Ammon's horn (tissue), 1 donor: ENCODE data around the gene SLC18A3.

Experiments
- DNase-seq: peaks from one replicate; pipeline ENCODE4 v3.0.0-alpha.2; 2016; ENCODE audit warnings: low spot score

Gene SLC18A3

DNA sequence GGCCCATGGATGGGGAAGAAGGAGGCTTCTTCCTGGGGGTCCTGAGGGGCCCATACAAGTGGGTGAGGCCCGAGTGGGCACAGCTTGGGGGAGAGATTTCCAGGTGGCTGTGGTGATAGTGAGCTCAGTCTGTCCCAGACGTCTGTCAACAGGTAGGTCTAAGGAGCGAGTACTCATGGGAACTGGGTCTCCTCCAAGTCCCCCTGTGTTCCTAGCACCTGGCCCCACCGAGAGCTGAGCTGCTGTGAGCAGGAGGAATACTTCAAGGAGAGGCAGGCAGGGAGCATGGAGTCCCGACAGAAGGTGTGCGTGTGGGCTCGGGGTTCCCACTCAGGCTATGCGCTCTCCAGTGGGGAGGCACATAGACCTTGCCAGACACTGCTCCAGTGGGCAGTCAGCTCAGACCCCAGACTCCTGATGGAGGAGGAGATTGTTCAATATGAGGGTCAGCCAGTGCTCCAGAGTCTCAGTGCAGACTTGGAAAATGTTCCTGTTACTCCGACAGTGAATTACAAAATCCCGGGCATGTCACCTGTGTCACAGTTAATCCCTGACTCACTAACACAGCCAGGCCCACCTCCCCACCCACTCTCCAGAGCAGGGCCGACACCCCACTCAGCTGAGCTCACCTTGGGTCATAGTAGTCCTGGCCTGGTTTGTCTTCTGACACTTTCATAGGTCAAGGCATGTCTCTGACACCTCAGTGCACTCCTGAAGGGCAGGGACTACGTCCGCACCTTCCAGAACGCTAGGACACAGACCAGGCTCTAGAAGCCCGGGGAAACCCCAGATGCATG, 41.1 kb downstream of the SLC18A3 start:
- DNase-seq, result no peak

DNA sequence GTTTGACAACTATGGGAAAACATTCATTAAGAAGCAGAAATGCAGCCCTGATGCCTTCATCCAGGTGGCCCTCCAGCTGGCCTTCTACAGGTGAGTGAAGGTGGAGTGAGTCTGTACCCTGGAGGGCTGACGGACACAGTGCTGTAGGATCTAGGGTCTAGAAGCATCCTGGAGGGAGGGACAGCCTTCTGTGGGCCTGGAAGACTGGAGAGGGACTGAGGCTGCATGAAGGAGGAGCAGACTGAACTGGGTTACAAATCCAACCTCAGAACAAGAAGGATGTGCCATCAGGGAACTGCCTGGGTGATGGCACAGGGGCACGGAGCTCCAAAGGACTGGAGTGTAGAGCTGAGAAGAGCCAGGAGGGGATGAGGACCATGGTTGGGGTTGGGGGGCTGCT, 41.8 kb downstream of the SLC18A3 start:
- no peak for DNase-seq

DNA sequence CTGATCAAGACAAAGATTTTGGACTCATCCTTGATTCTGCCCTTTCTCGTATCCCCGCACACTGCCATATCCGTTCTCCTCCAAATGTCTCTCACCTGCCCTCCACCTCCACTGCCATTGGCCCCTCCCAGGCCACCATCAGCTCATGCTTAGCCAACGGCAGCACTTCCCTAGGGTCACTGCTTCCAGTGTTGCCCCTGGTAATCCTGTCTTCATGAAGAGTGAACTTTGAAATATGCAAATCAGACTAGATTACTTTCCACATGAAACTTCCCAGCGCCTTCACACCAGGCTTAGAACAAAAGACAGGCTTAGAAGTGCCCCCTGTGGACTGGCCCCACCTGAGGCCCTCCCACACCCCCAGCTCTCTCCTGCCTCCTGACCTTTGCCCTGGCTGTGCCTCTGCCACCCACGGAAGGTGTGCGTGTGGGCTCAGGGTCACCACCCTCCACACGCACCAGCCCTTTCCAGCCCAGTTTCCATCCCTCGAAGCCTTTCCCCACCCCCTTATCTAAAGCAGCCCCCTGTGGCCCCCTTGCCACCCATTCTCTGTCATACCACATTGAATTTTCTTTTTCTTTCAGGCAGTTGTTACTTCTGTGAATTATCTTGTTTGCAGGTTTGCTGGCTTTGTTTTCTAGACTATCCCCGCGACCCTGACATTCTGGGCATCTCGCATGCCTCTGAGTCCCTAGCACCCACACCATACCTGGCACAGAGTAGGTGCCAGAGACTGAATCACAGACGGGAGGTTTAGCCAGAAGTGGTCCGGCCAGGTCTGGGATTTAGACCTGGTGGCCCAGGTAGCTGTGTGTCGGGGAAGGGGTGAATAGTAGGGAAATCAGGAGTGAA, 42.5 kb downstream of the SLC18A3 start:
- no peak for DNase-seq

DNA sequence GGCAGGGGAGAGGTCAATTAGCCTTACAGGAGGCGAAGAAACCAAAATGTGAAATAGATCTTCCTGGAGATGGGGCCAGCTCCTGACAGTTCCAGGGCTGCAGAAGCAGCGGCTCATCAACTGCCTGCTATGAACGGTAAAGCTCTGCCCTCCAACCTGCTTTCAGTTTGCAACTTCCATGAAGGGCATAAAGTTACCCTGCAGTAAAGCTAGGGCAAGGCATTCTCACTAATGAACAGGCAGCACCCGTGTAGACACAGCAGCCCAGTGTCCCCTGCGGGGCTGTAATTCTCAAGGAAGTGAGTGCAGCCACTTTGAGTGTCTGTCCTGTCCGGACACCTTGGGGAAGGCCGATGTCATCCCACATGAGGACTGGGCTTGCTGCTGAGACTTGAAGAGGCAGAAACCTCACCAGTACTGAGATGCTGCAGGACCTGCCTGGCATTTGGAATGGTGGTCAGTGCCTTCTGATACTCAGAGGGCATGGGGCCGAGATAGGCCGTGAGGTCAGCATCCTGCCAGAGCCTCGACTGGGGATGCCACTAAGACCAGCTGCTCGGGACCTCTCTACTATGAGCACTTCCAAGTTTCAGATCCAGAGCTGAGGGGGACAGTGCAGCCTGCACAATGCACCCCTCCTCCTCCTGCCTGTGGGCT, 43.3 kb downstream of the SLC18A3 start:
- DNase-seq, result no peak

DNA sequence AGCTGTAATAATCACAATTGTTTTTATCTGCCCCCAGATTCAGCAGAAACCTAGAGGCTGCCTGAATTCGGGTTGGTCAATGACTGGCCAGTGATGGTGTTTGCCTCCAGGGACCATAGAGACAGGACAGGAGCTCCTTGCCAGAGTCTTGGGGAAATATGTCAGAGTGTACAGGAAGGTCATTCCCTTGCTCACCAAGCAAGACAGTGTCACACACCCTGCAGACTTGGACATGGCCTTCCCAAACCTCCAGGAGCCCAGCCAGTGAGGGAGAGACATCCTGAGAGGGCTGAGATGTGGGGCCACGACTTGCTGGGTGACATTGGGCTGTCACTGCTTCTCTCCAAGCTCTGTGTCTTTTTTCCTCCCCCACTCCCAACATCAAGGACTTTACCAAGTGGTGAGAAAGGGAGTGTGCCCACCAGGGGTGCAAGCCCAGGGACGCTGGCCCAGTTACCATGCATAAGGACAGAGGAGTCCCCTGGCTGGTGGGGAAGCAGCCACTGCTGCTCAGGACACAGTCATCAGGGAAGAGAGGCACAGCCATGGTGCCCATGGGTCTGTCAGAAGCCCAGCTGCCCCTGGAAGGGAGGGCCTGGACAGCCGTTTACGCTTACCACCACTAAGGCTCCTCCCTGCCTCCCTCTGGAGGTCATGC, 44.1 kb downstream of the SLC18A3 start:
- DNase-seq, result no peak

DNA sequence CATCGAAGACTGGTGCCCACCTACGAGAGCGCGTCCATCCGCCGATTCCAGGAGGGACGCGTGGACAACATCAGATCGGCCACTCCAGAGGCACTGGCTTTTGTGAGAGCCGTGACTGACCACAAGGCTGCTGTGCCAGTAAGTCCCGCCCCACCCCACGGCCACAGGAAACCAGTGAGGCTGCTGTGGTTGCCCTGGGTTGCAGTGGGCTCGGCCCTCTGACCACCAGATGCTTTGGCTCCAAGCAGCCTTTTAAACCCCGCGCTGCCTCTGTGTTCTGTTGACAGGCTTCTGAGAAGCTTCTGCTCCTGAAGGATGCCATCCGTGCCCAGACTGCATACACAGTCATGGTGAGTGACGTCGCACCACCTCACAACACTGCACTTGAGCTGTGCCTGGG, 45.0 kb downstream of the SLC18A3 start:
- no peak for DNase-seq

DNA sequence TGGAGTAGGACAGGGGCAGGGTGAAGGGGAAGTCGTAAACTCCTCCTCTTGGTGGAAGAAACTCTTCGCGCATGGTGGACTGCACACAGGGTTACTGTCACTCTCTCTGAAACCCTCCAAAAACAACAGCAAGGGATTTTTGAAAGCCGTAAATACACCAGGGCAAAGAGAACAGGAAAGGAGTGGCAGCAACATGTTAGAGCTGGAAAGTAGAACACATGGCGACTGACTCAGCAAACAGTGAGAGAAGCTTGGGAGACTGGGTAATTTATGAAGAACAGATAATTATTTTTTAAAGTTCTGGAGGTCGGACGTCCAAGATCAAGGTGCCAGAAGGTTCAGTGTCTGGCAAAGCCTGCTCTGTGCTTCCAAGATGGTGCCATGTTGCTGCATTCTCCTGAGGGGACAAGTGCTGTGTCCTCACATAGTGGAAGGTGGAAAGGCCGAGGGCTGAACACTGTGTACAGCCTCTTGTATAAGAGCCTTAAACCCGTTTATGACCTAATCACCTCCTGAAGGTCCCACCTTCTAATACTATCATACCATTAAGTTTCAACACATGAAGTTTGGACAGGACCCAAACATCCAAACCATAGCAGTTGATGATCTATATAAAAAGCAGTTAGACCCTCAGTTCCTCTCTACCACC, 46.9 kb downstream of the SLC18A3 start:
- DNase-seq, result no peak

DNA sequence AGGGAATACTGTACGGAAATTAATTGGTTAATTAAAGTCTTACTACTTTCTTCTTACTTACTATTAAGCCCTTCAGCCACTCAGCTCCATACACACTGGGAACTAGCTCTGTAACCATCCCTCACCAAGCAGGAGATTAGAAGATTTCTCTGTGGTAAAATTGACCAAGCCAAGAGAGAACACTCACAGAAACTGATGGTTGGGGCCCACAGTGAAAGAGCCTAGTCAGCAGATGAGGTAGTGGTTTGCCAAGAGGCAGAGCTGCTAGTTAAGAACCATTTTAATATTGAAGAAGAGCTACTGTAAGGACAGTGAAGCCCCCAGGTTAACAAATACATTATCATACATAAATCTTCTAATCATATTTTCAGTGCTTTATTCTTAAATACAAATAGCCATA, 47.5 kb downstream of the SLC18A3 start:
- DNase-seq, result no peak

DNA sequence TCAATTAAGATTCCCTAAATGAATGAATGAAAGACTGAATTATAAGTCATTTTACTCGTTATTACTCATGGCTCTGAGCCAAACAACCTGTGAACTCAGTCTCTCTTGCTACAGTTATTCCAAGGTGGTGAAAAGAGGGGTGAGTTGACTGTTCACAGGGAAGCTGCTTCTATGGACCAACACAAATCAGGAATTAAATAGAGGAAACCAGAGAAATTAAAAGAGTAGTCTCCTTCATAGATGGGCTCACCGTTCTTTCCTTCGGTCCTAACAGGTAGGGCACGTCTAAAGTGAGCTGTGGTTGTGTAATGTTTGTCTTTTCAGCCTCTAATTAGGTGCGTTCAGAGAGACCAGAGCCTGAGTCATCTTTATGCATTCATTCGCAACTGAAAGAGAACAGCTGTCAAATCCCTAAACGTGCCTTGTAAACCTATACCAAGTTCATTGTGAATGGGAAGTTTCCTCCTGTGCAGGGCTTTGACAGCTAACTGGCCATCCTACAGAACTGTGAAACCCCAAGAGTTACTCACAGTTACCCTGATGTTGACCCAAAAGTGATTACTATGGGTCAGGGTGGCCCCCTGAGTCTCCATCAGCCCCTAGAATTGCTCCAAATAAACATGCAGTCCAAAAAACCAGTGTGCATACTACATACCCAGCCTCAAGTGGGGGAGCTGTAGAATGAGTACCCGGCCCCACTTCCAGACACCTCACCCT, 51.2 kb downstream of the SLC18A3 start:
- no peak for DNase-seq
